ENCODE data around the gene BEND6.

The BEND6 gene, protein sequence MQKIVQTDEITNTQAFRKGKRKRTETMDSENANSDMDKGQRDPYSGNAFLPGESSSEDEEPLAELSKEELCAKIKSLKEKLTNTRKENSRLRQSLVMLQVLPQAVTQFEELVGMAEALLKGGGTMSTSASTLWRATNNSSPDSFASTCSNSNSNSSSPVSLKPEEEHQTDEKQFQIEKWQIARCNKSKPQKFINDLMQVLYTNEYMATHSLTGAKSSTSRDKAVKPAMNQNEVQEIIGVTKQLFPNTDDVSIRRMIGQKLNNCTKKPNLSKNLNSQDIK

DNA sequence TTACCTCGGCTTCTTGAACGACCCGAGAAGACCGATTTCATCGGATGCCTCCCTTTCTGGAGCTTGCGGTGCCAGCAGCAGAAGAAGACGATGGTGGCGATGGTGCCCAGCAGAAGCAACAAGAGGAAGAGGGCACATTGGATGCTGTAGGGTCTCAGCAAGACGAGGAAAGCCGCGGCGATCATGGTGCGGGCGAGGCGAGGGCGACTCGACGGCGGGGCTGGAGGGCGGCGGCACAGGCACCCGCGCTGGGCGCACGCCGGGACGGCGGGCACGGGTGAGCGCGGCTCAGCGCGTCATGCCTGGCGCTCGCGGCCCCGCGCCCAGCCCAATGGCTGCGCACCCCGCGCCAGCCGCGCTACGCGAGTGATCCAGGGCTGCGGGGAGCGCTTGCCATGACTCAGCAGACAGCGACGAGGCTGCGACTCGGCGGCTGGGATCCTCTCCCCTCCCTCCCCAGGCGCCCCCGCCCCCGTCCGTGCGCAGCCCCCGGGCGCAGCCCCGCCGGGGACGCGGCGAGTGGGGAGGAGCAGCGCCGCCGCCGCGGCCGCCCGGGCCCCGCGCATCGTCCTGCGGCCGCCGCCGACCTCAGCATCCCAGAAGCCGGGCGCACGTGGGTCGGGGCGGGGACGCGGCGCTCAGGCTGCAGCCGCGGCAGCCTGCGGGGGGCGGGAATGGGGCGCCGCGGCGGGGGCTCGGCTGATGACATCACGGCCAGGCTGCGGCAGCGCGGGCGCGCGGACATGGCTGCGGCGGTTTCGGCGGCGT, at the start of gene BEND6:
Gene BEND6, plus strand, starts transcription at position 705 of the 768 bp plus-strand sequence. CDS start 26,704 bp downstream, outside the sequence.
- DNase-seq: no peak

DNA sequence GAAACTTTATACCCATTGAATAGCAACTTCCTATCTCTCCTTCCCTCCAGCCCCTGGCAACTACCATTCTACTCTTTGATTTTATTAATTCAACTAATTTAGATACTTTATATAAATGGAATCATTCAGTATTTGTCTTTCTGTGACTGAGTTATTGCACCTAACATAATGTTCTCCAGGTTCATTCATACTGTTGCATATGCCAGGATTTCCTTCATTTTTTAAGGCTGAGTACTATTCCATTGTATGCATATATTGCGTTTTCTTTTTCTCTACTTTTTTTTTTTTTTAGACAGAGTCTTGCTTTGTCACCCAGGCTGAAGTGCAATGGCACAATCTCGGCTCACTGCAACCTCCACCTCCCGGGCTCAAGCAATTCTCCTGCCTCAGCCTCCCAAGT, 49.5 kb upstream of the BEND6 start:
- DNase-seq: no peak

DNA sequence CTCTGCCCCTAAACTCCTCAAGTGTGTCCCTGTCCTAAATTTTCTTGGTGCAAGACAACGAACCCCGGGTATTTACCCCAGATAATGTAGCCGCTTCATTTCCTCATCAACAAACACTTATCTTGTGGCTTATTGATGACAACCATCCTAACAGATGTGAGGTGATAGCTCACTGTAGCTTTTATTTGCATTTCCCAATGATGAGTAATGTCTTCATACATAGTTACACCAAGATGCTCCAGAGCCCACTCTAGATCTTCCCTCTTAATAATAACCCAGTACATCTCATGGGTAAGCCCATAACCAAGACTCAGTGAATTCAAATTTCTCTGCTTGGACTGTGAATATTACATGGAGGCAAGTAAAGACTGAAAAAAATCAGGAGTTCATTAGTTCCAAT, 48.2 kb upstream of the BEND6 start:
- no peak for DNase-seq

DNA sequence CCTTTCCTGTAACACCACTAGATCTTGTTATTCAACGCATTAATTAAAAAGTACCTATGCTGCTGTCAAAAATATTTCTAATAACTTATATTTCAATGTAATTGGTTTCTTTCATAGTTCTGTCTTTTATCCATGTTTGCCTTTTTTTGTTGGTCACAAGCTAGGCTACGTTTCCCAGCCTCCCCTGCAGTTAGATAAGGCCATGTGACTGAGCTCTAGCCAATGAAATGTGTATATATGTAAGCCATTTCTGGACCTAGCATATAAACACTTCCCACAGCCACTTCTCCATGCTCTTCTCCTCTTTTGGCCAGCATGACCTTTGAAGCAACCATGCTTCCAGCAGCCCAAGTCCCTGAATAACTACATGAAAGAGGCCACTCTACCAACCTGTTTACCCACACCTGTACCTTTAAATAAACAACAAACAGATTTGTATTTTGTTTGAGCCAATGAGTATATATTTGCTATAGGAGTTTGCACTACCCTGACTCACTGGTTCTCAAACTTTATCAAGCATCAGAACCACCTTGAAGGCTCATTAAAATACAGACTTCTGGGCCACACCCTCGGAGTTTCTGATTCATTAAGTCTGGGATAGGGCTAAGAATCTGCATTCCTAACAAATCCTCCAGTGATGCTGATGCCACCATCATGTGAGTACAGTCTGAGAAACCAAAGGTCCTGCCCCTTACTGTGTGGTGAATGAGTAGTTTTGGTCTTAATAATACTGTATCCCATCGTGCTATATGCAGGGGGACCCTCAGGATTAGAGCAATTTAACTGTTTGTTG, 45.6 kb upstream of the BEND6 start:
- DNase-seq: no peak

DNA sequence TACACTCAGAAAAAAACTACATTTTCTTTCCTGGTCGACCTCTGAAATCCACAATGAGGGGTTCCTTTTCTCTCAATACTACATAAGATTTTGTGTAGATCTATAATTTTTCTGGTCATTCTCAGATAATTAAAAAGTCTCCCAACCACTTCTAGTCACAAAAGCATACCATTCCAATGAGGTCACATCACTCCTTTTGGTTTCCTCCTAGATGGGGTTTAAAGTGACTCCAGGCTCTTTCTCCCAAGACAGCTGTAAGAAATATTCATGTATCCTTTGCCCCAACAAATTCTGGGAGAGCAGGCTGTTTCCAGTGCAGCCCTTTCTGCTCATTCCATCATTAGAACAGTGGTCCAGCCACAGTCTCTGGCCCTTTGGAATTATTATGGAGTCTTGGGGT, 43.1 kb upstream of the BEND6 start:
- no peak for DNase-seq

DNA sequence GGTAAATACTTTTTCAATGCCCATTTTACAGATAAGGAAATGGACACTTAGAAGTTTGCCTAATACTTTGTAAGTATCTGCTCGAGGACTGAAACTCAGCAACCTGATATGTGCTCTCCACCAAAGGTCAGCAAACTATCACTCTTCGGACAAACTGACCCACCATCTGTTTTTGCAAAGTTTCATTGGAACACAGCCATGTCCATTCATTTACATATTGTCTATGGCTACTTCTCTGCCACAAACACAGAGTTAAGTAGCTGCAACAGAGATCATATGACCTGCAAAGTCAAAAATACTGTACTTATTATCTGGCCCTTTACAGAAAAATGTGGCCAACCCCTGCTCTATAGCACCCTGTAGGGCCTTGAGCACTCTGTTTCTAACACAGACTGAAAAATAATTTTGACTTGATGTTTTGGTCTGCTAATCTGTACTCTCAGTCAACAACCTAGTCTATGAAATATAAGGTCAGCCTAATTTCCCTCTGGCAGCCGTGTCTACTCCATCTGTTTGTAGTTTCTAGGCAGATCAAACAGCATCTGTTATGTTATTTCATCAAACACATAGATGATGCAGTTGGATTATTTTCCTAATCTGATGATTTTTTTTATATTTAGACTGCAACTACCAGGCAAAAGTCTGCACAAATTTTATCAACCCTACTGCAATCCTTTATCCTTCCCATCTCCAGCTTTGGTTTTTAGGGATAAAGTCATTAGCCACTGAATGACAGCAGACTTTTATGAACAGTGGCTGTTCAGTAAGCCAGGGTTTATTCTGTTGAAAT, 41.4 kb upstream of the BEND6 start:
- DNase-seq: no peak

DNA sequence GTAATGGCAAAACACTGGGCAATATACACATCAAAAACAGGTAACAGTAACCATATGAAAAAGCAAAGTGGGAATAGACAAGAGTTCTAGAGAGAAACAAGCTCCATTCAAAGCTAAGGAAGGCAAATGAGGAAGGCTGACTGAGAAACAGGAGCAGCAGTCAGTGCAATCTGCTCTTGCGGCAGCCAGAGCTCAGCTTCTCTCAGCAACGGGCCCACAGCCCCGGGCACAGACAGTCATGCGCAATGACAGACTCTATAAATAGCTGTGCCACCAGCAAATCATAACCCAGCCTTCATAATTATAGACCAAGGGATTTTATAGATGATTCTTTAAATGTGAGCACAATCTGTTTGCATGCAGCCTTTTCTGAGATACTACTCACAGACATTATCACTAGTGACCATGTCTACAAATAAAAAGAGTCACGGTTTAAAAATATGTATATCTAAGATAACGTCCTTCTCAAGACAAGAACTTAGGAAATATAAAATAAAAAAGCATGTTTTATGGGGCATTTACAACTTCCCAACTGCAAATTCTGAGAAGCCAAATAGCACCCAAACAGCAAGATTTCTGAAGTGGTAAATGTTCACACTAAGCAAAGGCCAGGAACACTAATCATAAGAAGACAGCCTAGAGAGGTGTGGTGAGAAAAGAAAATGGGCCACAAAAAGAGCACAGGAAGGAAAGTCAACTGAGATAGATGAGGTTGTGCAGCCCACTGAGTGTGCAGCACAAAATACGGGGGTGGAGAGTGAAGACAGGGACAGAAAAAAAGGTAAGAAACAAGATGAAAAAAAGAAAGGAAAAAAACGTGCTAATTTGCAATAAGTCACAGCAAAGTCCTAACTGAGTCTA, 39.9 kb upstream of the BEND6 start:
- DNase-seq: no peak

DNA sequence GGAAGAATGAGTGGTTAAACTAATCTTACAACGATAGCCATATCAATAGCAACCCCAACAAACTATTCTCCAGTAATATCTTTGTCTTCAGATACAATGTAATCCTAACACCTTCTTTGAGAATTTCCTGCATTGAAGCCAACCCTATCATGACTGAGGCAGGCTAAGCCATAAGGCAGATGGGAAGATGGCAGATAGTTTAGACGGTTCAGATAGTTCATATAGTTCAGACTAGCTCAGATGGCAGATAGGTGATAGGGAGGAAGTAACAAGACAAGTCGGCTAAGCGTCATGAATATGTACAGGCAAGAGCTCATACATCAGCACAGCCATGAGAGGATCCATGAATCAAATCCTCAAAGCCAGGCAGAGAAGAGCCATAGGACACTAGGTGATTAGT, 39.1 kb upstream of the BEND6 start:
- DNase-seq: no peak

DNA sequence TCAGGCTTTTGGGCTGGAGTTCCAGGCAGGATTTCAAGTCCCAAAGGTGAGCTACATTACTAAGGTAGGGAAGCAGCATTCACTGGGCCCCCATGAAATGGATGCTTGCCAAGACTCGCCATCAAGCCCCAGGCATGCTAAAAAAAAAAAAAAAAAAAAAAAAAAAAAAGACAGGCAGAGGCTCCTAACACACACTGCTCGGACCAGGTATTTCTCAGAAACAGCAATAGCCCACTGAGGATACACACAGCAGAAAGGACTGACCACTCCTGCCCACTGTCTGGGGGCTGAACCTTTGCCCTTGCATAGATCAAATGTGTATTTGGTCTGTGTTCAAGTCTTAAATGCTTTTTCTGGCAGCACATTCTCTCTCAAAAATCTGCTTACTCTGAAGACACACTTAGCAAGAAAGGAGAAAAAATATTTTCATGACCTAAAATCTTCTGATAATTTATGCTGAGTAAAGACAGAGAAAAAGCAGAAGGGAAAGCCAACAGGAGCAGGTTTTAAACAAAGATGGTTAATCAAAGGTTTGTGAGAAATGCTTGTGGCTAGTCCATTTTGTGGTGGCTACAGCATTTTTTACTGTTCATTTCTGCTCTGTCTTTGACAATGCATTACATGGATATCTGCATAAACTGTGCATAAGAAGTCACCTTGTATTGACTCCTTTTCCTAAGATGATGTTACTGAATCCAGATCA, 37.9 kb upstream of the BEND6 start:
- DNase-seq: no peak

DNA sequence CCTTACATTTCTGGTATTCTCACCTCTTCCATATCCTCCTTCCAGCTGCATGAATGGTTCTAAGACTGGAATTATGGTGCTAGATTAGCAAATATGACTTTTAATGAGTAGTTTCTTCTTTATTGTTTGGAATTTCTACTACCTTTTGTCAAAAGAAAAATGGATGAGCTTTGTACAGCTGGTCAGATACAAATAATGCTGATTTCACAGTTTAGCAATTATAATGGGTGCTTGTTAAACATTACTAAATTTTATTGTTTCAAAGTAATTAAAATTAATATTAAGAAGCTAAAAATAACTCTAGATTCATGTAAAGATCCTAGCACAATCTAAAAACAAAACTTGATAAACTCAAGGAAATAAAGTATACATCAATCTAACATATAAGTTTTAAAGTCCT, 32.3 kb upstream of the BEND6 start:
- DNase-seq: no peak

DNA sequence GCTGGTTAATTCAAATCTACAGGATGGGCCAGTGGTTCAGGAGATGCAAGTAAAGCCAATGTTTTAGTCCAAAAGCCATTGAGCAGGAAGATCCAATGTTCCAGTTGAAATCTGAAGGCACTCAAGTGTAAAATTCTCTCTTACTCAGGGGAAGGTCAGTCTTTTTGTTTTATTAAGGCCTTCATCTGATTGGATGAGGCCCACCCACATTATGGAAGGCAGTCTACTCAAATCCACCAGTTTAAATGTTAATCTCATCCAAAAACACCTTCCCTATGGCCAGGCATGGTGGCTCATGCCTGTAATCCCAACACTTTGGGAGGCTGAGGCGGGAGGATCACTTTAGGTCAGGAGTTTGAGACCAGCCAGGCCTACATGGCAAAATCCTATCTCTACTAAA, 31.3 kb upstream of the BEND6 start:
- no peak for DNase-seq

DNA sequence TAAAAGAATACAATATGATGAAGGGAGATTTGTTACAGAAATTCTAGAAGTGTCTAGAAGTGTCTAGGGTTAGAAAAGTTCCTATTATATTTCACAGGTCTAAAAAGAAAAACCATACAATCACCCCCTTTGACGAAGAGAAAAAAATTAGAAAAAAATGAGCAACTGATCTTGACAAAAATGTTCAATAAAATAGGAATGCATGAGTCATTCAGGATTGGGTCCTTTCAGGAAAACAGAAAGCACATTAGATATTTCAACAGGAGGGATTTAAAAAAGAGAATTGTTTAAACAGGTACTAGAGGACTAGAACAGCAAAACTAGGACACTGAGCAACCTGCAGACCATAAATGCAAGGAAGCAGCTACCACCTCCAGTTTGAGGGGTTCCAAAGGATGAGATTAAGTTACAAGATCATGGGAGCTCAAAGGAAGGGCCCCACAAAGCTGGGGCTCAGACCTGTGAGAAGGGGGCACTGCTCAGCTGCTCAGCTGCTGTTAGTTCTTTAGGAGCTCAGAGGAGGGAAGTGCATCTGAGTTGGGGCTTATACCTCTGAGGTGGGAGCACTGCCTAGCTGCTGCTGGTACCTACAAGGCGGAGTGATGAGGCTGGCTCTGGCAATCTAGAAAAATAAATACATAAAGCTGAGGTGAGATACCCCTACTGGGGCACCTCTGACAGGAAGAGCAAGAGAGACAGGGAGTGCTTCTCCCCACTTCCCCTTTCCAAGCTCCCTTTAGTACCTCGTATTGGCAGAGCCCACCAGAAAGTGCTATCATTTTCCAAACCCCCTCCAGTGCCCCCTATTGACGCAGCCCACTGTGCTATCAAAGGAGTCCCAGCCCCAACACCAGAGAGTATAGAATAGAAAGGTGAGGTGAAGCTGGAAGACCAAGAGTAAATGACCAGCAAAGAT, 27.1 kb upstream of the BEND6 start:
- no peak for DNase-seq

DNA sequence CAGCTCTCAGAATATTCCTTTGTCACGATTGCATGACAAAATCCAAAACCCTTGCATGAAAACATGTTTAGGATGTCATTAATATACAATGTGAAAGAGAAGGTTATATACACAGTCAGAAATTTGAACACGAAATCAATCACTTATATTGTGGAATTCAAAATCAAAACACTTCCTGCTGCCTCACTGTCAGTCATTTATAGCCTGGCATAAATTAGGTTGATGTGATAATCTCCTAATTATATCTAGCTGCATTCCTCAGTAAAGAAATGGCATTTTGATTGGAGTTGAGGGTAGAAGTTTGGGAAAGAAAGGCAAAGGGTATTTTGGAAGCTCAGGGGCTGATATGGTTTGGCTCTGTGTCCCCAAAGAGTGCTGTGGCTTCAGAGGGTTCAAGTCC, 24.1 kb upstream of the BEND6 start:
- DNase-seq: no peak

DNA sequence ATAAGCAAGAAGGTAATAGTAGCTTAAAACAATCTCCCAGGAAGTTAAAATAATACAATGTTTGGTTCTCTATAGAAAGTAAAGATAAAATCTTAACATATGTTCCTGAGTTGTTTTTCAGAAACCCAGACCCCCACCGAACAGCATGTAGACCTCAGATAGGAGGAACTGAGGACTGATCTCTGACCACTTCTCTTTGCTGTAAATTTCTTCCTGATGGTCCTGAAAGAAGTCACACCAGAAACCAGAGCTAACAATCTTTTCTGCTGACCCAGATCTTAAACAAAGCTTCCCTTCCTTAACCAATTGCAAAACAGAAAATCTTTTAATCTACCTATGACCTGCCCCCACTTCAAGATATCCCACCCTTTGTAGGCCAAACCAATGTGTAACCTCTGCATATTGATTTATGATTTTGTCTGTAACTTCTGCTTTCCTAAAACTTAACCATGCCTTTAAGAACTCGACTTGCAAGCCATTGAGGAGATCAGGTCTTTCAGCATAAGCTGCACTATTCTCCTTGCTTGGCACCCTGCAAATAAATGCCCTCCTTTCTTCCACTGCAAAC, 21.9 kb upstream of the BEND6 start:
- DNase-seq: no peak

DNA sequence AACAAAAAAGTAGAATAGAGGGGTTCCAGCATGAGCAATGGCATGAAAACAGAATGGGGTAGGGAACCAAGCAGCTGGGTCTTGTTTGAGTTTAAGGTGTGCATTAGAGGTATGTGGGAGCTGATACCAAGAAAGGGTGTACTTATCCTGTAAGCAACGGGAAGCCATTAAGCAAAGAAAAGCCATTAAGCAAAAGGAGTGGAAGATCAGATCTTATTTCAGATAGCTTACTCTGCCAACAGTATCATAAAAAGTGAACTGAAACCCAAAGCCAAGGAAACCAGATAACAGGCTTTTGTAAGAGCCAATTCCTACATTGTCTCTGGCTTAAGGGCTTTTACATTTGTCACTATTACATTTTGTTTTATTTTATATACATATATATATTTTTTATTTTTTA, 21.3 kb upstream of the BEND6 start:
- no peak for DNase-seq

DNA sequence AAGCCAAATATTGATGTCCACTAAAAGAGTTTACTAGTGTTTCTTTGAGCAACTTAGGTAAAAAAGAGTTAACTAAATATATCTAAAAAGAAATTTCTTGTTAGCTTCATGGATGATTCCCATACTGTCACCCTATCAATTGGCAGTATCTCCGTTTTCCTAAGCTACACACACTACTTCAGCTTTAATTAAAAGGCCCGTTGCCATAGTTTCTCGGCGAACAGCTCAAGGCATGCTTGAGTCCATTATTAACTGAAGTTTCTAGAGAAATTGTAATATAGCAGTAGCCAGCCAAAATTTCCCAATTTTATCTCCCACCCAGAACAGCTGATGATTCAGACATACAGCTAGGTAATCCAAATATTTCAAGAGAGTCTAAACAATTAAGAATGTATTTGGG, 20.0 kb upstream of the BEND6 start:
- DNase-seq: no peak

DNA sequence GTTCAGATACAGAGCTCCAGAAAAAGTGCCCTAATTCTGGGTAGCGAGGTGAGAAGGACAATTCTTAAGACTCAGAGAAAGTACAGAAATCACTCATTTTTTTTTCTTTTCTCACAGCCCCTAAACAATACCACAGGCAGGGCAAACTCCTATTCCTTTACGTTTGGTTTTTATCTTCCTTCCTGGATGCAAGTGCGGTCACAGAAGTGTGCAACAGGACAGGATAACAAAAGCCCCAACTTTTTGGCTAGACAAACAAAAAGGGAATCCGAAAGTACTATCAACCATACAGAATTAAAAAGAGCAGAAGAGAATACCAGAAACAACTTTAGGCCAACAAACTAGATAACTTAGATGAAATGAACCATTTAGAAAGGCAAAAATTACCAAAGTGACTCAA, 18.4 kb upstream of the BEND6 start:
- DNase-seq: no peak

DNA sequence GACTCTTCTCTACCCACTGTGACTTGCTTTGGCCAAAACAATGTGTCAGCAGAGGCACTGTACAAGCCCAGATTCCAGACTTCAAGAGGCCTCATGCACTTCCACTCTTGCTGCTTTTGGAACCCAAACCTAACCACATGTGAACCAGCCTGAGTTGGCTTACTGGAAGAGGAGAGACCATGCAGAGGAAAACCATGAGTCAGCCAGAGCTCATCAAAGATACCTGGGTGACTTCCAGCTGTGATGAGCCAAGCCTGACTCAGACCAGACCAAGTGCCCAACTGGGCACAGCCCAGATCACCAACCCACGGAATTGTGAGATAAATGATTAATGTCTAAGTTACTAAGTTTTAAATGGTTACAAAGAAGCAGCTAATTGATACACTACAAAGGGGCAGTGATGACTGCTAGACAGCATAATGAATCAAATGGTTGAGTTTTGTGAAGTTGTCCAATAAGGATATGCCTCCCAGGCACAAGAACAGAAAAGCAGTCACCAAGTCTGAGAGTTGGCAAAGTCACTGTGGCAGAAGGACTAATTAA, 16.2 kb upstream of the BEND6 start:
- DNase-seq: no peak

DNA sequence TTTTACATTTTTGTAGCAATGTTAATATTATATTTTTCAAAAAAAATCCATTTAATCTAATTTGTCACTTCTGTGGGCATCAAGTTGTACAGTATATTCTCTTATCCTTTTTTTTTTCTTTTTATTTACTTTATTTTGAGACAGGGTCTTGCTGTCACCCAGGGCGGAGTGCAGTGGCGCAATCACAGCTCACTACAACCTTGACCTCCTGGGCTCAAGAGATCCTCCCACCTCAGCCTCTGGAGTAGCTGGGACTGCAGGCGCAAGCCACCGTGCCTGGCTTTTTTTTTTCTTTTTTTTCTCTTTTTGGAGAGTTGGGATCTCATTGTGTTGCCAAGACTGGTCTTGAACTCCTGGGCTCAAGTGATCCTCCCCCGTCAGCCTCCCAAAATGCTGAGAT, 14.4 kb upstream of the BEND6 start:
- DNase-seq: no peak

DNA sequence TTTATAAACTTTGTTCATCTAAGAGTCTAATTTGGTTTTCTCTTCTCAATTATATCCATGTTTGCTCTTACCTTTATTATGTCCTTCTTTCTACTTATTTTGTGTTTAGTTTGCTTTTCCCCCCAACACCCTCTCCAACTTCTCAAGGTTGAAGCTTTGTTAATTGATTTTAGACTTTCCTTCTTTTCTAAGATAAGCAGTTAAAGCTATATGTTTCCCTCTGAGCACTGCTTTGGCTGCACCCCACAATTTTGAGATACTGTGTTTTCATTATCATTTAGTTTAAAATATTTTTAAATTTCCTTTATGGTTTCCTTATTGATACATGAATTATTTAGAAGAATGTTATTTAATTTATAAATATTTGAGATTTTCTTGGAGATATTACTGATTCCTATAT, 13.9 kb upstream of the BEND6 start:
- no peak for DNase-seq

Measured in CD4-positive, alpha-beta T cell treated with Interleukin-4 for 4 hours (primary cell).